Osteoblast (primary cell): Measurements from ENCODE around the gene DDC. TPM values are rescaled to one million over a fixed set of nuclear protein-coding genes. Genes with fewer than 3 reads are reported as not detected.

ENCODE experiments used
- DNase-seq: peaks from one replicate; pipeline ENCODE4 v3.0.0; 2011; ENCODE audit warnings: low spot score, mixed read lengths; ENCODE audit not compliant: insufficient read length; ENCODE audit errors: missing footprints
- H2AFZ ChIP-seq: 2 replicates; pipeline ENCODE4 v1.6.0; 2011; ENCODE audit warnings: mild to moderate bottlenecking, low read length
- H3K27ac ChIP-seq: 2 replicates; pipeline ENCODE4 v1.5.1; 2011; ENCODE audit warnings: mild to moderate bottlenecking, low read depth, low read length, moderate library complexity
- H3K27me3 ChIP-seq: 2 replicates; pipeline ENCODE4 v1.6.0; 2012; ENCODE audit warnings: mild to moderate bottlenecking, control low read depth, inconsistent platforms, low read length, moderate library complexity; ENCODE audit not compliant: insufficient read depth
- H3K36me3 ChIP-seq: 2 replicates; pipeline ENCODE4 v1.5.1; 2011; ENCODE audit warnings: mild to moderate bottlenecking, low read length, control low read depth, moderate library complexity; ENCODE audit not compliant: insufficient read depth
- H3K4me1 ChIP-seq: 2 replicates; pipeline ENCODE4 v1.5.1; 2011; ENCODE audit warnings: mild to moderate bottlenecking, low read length, control low read depth, moderate library complexity; ENCODE audit not compliant: insufficient read depth
- H3K4me2 ChIP-seq: 2 replicates; pipeline ENCODE4 v1.6.0; 2011; ENCODE audit warnings: mild to moderate bottlenecking, low read length; ENCODE audit not compliant: insufficient read depth
- H3K4me3 ChIP-seq: fragments of 200-600 bp; sonication (generic); 3 replicates; pipeline ENCODE4 v1.5.1; 2012; ENCODE audit warnings: mild to moderate bottlenecking, low read length, inconsistent platforms; ENCODE audit not compliant: insufficient read depth
- H3K79me2 ChIP-seq: 2 replicates; pipeline ENCODE4 v1.6.0; 2012; ENCODE audit warnings: mild to moderate bottlenecking, low read length, control low read depth, inconsistent platforms; ENCODE audit not compliant: insufficient read depth
- H3K9me3 ChIP-seq: 2 replicates; pipeline ENCODE4 v1.5.1; 2011; ENCODE audit warnings: low read depth, low read length, control low read depth
- H4K20me1 ChIP-seq: 2 replicates; pipeline ENCODE4 v1.6.0; 2012; ENCODE audit warnings: mild to moderate bottlenecking, low read length, control low read depth; ENCODE audit not compliant: insufficient read depth
- total RNA-seq: library from RNA; depleted of rRNA; stranded (reverse); fragments of >200 nt; gene quantifications from 2 replicates; pipeline ENCODE4 v1.2.3, GENCODE V29; 2012
- TF ChIP-seq, protein P1 (sequence below): IDR thresholded peaks from 2 replicates; pipeline ENCODE4 v1.5.1; 2011; ENCODE audit warnings: mild to moderate bottlenecking, low read depth, low read length, moderate library complexity; ENCODE audit errors: extremely low read depth

DDC gene
- total RNA-seq, 1 donor, result not detected

DNA sequence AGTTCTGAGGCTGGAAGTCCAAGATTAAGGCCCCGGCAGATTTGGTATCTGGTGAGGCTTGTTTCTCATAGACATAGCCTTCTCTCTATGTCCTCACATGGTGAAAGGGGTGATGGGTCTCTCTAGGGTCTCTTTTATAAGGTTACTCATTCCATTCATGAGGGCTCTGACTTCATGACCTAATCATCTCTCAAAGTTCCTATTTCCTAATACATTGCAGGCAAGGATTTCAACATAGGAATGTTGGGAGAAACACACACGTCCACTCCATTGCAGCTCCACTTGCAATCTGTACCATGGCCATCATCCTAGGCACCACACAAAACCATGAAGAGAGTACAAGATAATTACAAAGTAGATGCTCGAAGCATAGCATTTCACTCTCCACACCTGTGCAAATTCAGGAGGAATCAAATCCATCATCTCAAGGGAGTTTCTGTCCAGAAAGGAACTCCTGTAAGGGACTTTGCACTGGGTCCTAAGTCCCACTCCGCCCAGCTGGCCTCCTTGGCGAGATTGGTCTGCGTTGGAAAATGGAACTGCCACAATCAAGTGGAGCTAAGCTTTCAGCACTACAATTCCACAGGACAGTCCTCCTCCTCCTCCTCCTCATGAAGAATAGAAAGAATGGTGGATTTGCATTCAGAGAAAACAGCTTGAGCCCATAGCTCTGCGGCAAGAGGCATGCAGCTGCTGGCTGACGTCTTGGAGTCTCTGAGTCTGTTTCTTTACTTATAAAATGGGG, 8.8 kb downstream of the DDC start:
- Histone ChIP-seq H3K9me3 (no peaks in the 10 kb centered on the region), H3K27ac (no peak overlapping the region), H3K4me1 (no peaks in the 10 kb centered on the region), H2AFZ (no peak overlapping the region), H3K4me3 (no peak overlapping the region), H3K27me3 (peaks cover 23% of the 10 kb centered on the region), H3K79me2 (no peaks in the 10 kb centered on the region), H3K4me2 (no peak overlapping the region), H3K36me3 (no peaks in the 10 kb centered on the region), H4K20me1 (no peaks in the 10 kb centered on the region)
- DNase-seq, result no peak
- TF ChIP-seq, protein P1, sequence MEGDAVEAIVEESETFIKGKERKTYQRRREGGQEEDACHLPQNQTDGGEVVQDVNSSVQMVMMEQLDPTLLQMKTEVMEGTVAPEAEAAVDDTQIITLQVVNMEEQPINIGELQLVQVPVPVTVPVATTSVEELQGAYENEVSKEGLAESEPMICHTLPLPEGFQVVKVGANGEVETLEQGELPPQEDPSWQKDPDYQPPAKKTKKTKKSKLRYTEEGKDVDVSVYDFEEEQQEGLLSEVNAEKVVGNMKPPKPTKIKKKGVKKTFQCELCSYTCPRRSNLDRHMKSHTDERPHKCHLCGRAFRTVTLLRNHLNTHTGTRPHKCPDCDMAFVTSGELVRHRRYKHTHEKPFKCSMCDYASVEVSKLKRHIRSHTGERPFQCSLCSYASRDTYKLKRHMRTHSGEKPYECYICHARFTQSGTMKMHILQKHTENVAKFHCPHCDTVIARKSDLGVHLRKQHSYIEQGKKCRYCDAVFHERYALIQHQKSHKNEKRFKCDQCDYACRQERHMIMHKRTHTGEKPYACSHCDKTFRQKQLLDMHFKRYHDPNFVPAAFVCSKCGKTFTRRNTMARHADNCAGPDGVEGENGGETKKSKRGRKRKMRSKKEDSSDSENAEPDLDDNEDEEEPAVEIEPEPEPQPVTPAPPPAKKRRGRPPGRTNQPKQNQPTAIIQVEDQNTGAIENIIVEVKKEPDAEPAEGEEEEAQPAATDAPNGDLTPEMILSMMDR, result no peak

DNA sequence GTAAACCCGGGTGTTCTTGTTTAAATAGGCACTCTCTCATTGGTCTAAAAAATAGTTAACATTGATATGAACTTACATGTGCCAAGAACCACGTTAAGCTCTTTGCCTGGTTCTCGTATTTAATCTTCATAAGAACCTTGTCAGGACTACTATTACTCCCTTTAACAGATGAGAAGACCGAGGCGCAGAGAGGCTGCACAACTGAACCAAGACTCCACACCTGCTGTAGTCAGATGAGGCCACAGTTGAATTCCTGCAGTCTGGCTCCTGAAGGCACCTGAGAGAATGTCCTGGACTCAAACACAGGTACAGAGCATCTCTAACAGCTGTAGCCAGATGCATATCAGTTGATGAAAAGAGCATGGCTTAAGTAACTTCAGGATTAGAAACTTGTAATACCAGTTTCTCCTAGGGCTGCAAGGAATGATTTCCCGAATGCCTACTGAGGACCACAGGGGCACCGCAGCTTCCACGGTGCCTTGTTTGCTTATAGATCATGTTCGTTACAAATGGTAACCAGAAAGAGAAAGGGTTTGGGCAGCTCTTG, 9.5 kb downstream of the DDC start:
- Histone ChIP-seq H3K4me3 (no peak overlapping the region), H3K79me2 (no peaks in the 10 kb centered on the region), H3K27me3 (peaks cover 23% of the 10 kb centered on the region), H3K27ac (no peak overlapping the region), H3K36me3 (no peaks in the 10 kb centered on the region), H3K4me1 (no peaks in the 10 kb centered on the region), H3K9me3 (no peaks in the 10 kb centered on the region), H3K4me2 (no peak overlapping the region), H2AFZ (no peak overlapping the region), H4K20me1 (no peaks in the 10 kb centered on the region)
- no peak for DNase-seq
- TF ChIP-seq, protein P1, result no peak

DNA sequence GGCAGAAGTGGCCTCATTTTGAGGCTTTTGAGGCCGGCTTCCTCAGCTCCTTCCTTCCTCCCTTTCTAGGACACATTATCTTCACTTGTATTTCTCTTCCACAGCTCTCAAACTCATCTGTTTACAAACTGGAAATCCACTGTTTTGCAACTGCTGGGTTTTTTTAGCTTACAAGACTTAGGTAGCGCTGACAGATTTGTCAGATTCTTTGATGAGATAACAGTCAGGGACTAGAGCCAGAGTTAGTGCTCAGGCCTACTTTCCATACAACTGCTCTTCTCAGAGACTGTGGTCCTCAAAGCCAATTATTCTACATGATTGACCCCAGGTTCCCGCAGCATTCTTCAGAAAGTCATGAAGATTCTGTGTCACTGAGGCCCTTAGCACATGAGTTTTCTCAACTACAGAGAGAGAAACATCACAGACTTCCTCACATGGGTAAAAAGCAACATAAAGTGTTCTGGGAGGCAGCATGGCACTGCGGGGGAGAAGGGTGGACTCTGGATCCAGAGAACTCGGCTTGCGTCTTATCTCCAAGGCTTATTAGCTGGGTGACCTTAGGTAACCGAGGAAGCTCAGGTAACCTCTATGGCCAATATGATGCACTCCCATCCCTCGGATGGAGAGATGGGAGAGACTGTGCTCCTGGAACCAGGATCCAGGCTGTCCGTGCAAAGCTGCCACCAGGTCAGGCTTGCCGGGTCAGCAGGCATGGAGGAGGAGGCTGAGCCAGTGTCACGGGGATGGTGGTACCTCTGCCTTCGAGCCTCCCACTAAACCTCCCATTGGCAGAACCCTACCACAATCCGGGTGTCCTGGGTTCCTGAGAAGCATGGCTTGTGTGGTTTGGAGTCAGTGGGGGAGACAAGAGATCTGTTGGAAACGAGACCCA, 10.5 kb downstream of the DDC start:
- no peak overlapping the region for H3K4me2 ChIP-seq
- H3K9me3 ChIP-seq, result no peaks in the 10 kb centered on the region
- H3K4me1 ChIP-seq, result no peaks in the 10 kb centered on the region
- no peak for DNase-seq
- no peaks in the 10 kb centered on the region for H4K20me1 ChIP-seq
- TF ChIP-seq, protein P1, result no peak
- no peak overlapping the region for H2AFZ ChIP-seq
- no peaks in the 10 kb centered on the region for H3K36me3 ChIP-seq
- no peak overlapping the region for H3K27ac ChIP-seq
- H3K4me3 ChIP-seq, result no peak overlapping the region
- H3K27me3 ChIP-seq, result peaks cover 18% of the 10 kb centered on the region
- H3K79me2 ChIP-seq, result no peaks in the 10 kb centered on the region

DNA sequence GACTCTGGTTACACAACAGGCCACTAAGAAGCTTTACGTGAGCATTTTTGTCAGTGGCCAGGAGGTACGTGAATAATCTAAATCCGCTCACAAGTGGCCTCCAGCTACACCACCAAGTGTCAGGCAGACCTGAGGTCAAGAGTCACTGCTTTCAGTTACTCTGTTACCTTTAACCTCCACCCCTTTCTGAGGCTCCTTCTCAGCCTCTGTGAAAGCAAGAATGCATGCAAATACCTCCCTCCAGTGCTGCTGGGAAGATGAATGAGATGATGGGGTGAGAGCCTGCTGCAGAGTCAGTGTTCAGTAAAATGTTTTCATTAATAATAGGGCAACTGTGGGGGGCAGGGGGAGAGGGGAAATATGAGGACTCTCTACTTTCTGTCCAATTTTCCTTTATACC, 11.2 kb downstream of the DDC start:
- H3K36me3 ChIP-seq, result no peaks in the 10 kb centered on the region
- H3K27ac ChIP-seq, result no peak overlapping the region
- DNase-seq, result no peak
- H2AFZ ChIP-seq, result no peak overlapping the region
- H4K20me1 ChIP-seq, result no peaks in the 10 kb centered on the region
- TF ChIP-seq, protein P1, result no peak
- H3K4me1 ChIP-seq, result no peaks in the 10 kb centered on the region
- no peaks in the 10 kb centered on the region for H3K9me3 ChIP-seq
- peaks cover 14% of the 10 kb centered on the region for H3K27me3 ChIP-seq
- no peaks in the 10 kb centered on the region for H3K79me2 ChIP-seq
- H3K4me3 ChIP-seq, result no peak overlapping the region
- no peak overlapping the region for H3K4me2 ChIP-seq
